Astrocyte (in vitro differentiated cells and primary cell): ENCODE data around the gene LRMDA.

Experiments
- CTCF ChIP-seq: IDR thresholded peaks from 2 replicates; pipeline ENCODE4 v1.5.1; 2011; ENCODE audit warnings: low read depth, mild to moderate bottlenecking, inconsistent platforms, low read length, moderate library complexity; ENCODE audit not compliant: insufficient read depth
- EZH2 ChIP-seq: IDR thresholded peaks from 2 replicates; pipeline ENCODE4 v1.6.1; 2012; ENCODE audit warnings: mild to moderate bottlenecking, low read length, inconsistent platforms; ENCODE audit not compliant: insufficient read depth

- TF ChIP-seq CTCF = no peak
- TF ChIP-seq EZH2 = no peak
Observed at GRCh38 chr10:76550806-76551205, 1119.4 kb downstream of the LRMDA start.
